GM18498 (cell line): Measurements from ENCODE around the gene RNASEH2B.

Source experiments
- ATAC-seq: cut with Tn5 transposase; IDR thresholded peaks from one replicate; pipeline ENCODE4 v1.9.1; 2021; ENCODE audit warnings: mild to moderate bottlenecking, moderate library complexity; ENCODE audit not compliant: unreplicated experiment

Gene RNASEH2B

GRCh38 chr13:50905256-50905655 is 4.3 kb upstream of the RNASEH2B start:
- ATAC-seq, result no peak

GRCh38 chr13:50907781-50908180 is 1.8 kb upstream of the RNASEH2B start:
- no peak for ATAC-seq

- no peak for ATAC-seq
Measured at GRCh38 chr13:50908371-50908770, 1.2 kb upstream of the RNASEH2B start.

GRCh38 chr13:50910485-50910805 is 854 bp downstream of the RNASEH2B start:
- ATAC-seq, result no peak

- no peak for ATAC-seq
Measured at GRCh38 chr13:50911081-50911631, 1.6 kb downstream of the RNASEH2B start.

- peak; percentile 40 for ATAC-seq
Measured at GRCh38 chr13:50911937-50912795, 2.6 kb downstream of the RNASEH2B start.

GRCh38 chr13:50912851-50913250 is 3.3 kb downstream of the RNASEH2B start:
- ATAC-seq, result no peak

- ATAC-seq, result no peak
Measured at GRCh38 chr13:50914176-50914700, 4.6 kb downstream of the RNASEH2B start.

GRCh38 chr13:50914848-50915247 is 5.3 kb downstream of the RNASEH2B start:
- ATAC-seq, result no peak

GRCh38 chr13:50915565-50915964 is 6.0 kb downstream of the RNASEH2B start:
- ATAC-seq, result no peak

- peak; percentile 34 for ATAC-seq
Measured at GRCh38 chr13:50916701-50917184, 7.2 kb downstream of the RNASEH2B start.

GRCh38 chr13:50917572-50917971 is 8.0 kb downstream of the RNASEH2B start:
- no peak for ATAC-seq

- no peak for ATAC-seq
Measured at GRCh38 chr13:50918567-50918966, 9.0 kb downstream of the RNASEH2B start.

- no peak for ATAC-seq
Measured at GRCh38 chr13:50919277-50919676, 9.7 kb downstream of the RNASEH2B start.

GRCh38 chr13:50921706-50922105 is 12.1 kb downstream of the RNASEH2B start:
- ATAC-seq, result no peak

GRCh38 chr13:50923272-50923671 is 13.7 kb downstream of the RNASEH2B start:
- ATAC-seq, result no peak

GRCh38 chr13:50924025-50924424 is 14.4 kb downstream of the RNASEH2B start:
- ATAC-seq, result no peak

- no peak for ATAC-seq
Measured at GRCh38 chr13:50927701-50928100, 18.1 kb downstream of the RNASEH2B start.

- no peak for ATAC-seq
Measured at GRCh38 chr13:50928102-50928501, 18.5 kb downstream of the RNASEH2B start.

- no peak for ATAC-seq
Measured at GRCh38 chr13:50928659-50929462, 19.3 kb downstream of the RNASEH2B start.

- no peak for ATAC-seq
Measured at GRCh38 chr13:50932091-50932490, 22.5 kb downstream of the RNASEH2B start.
